BLaER1 (cell line): ENCODE results near the gene MCIDAS.

Experiments used
- H3K27ac ChIP-seq: shearing (Covaris generic); formaldehyde crosslinking; 2 replicates; pipeline ENCODE4 v1.8.1; 2022
- H3K27me3 ChIP-seq: shearing (Covaris generic); formaldehyde crosslinking; 2 replicates; pipeline ENCODE4 v1.8.1; 2022
- H3K36me3 ChIP-seq: shearing (Covaris generic); formaldehyde crosslinking; 2 replicates; pipeline ENCODE4 v1.8.1; 2022
- H3K4me1 ChIP-seq: shearing (Covaris generic); formaldehyde crosslinking; 2 replicates; pipeline ENCODE4 v1.8.1; 2022
- H3K4me2 ChIP-seq: shearing (Covaris generic); formaldehyde crosslinking; 2 replicates; pipeline ENCODE4 v1.8.1; 2022
- H3K4me3 ChIP-seq: shearing (Covaris generic); formaldehyde crosslinking; 2 replicates; pipeline ENCODE4 v1.8.1; 2022
- H3K9ac ChIP-seq: shearing (Covaris generic); formaldehyde crosslinking; 2 replicates; pipeline ENCODE4 v1.8.1; 2022
- H3K9me3 ChIP-seq: shearing (Covaris generic); formaldehyde crosslinking; 2 replicates; pipeline ENCODE4 v1.8.1; 2022
- H4K20me1 ChIP-seq: shearing (Covaris generic); formaldehyde crosslinking; 2 replicates; pipeline ENCODE4 v1.8.1; 2022
- Cebpa-rat ChIP-seq: shearing (Covaris generic); IDR thresholded peaks from 2 replicates; pipeline ENCODE4 v1.8.1; 2022

The MCIDAS gene

GRCh38 chr5:55188656-55189540, 38.2 kb downstream of the MCIDAS start:
- no peaks in the 10 kb centered on the region for H3K9me3 ChIP-seq
- no peak for TF ChIP-seq Cebpa-rat
- no peaks in the 10 kb centered on the region for H3K36me3 ChIP-seq
- H4K20me1 ChIP-seq, result no peaks in the 10 kb centered on the region
- H3K9ac ChIP-seq, result no peak overlapping the region
- H3K4me3 ChIP-seq, result no peak overlapping the region
- H3K4me2 ChIP-seq, result no peak overlapping the region
- no peaks in the 10 kb centered on the region for H3K4me1 ChIP-seq
- no peaks in the 10 kb centered on the region for H3K27me3 ChIP-seq
- no peak overlapping the region for H3K27ac ChIP-seq

GRCh38 chr5:55187370-55187769, 39.7 kb downstream of the MCIDAS start:
- Histone ChIP-seq H3K4me1 (no peaks in the 10 kb centered on the region), H3K4me2 (no peak overlapping the region), H4K20me1 (no peaks in the 10 kb centered on the region), H3K27ac (no peak overlapping the region), H3K9me3 (no peaks in the 10 kb centered on the region), H3K36me3 (no peaks in the 10 kb centered on the region), H3K4me3 (no peak overlapping the region), H3K27me3 (no peaks in the 10 kb centered on the region), H3K9ac (no peak overlapping the region)
- TF ChIP-seq Cebpa-rat, result no peak

DNA sequence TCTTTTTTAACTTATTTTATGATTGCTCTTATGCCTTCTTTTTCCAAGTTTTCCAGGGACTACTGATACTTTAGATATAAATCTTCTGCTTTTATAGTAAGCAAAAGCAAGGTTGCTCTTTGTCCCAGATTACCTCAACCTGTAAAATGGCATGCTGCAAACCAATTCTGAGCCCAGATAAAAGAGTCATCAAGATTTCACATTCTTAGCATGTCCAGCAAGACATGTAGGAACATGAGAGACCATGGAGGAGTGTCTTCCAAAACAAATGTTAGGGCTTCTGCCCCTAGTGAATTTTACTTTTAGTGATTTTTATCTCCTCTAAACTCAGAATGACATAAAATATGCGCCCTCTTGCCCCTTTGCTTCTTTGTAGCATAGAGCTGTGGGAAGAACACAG, 47.1 kb downstream of the MCIDAS start:
- TF ChIP-seq Cebpa-rat, result no peak

GRCh38 chr5:55177078-55177477, 50.0 kb downstream of the MCIDAS start:
- Histone ChIP-seq H3K27ac (no peak overlapping the region), H3K36me3 (no peaks in the 10 kb centered on the region), H4K20me1 (peaks cover 36% of the 10 kb centered on the region), H3K4me3 (no peak overlapping the region), H3K9ac (no peak overlapping the region), H3K27me3 (peaks cover 55% of the 10 kb centered on the region), H3K4me2 (0 out of 2 replicates have a peak overlapping the region, but pooled peaks have one; percentile 87), H3K4me1 (peaks cover 32% of the 10 kb centered on the region), H3K9me3 (no peaks in the 10 kb centered on the region)
- TF ChIP-seq Cebpa-rat, result no peak

More for the DNA sequence above, 47.1 kb downstream of the MCIDAS start:
- Histone ChIP-seq H3K27ac (no peak overlapping the region), H4K20me1 (peaks cover 15% of the 10 kb centered on the region), H3K4me2 (no peak overlapping the region), H3K4me3 (no peak overlapping the region), H3K27me3 (peaks cover 29% of the 10 kb centered on the region), H3K36me3 (no peaks in the 10 kb centered on the region), H3K9me3 (no peaks in the 10 kb centered on the region), H3K9ac (no peak overlapping the region), H3K4me1 (peaks cover 15% of the 10 kb centered on the region)

DNA sequence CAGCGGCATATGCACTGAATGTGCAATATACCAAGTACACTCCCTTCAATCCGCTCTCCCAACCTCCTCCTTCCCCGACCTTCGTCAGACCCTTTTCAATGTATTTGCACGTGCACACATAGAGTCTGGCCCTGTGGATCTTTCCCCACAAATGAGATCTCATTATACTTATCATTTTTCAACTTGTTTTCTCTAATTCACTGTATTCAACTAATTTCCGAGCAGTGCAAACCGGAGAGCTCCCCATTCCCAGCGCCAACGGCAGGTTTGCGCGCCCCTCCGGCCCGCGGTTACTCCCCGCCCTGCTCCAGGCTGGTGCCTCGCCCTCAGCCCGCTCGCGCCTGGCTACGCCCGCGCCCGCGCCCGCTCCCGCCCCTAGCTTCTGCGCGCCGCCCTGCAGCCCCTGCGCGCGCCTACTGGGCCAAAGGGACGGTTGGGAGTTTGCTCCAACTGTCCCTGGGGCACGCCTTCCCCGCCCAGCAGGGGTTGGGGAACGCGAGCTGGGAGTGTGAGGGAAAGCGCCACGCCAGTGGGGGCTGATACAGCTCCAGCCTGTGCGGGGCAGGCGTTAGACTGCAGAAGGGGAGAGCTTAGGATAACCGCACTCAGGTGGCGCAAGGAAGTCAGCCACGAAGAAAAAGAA, 50.8 kb downstream of the MCIDAS start:
- H3K9ac ChIP-seq, result no peak overlapping the region
- peak overlapping the region; percentile 61 for H3K4me3 ChIP-seq
- peaks cover 32% of the 10 kb centered on the region for H3K4me1 ChIP-seq
- H3K36me3 ChIP-seq, result no peaks in the 10 kb centered on the region
- peaks cover 55% of the 10 kb centered on the region for H3K27me3 ChIP-seq
- H4K20me1 ChIP-seq, result peaks cover 36% of the 10 kb centered on the region
- TF ChIP-seq Cebpa-rat, result no peak
- no peak overlapping the region for H3K27ac ChIP-seq
- H3K9me3 ChIP-seq, result no peaks in the 10 kb centered on the region
- peak overlapping the region; percentile 87 for H3K4me2 ChIP-seq

DNA sequence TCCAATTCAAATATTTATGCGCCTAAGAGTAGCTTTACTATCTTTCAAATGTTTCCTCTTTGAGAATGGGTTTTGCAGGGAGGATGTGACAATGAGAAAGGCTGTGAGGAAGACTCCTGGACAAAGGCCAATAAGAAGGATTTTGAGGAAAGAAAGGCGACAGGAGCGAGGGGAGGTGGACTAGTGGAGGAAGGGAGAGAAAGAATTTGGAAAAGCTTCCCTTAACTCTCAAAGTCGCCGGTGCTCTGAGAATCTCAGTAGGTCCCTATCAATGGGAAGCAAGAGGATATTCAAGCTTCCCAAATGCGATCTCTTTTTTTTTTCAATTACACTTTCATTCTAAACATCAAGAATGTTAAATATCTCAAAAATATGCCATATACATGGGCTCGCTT, 51.3 kb downstream of the MCIDAS start:
- peaks cover 36% of the 10 kb centered on the region for H4K20me1 ChIP-seq
- no peaks in the 10 kb centered on the region for H3K36me3 ChIP-seq
- no peak overlapping the region for H3K27ac ChIP-seq
- peak overlapping the region; percentile 87 for H3K4me2 ChIP-seq
- no peak overlapping the region for H3K9ac ChIP-seq
- peak overlapping the region; percentile 61 for H3K4me3 ChIP-seq
- no peak for TF ChIP-seq Cebpa-rat
- no peaks in the 10 kb centered on the region for H3K9me3 ChIP-seq
- H3K4me1 ChIP-seq, result peaks cover 32% of the 10 kb centered on the region
- H3K27me3 ChIP-seq, result peaks cover 55% of the 10 kb centered on the region

GRCh38 chr5:55173687-55174230, 53.4 kb downstream of the MCIDAS start:
- Histone ChIP-seq H4K20me1 (peaks cover 36% of the 10 kb centered on the region), H3K27me3 (peaks cover 55% of the 10 kb centered on the region), H3K27ac (no peak overlapping the region), H3K4me1 (peaks cover 32% of the 10 kb centered on the region), H3K4me3 (peak overlapping the region; percentile 67), H3K9me3 (no peaks in the 10 kb centered on the region), H3K9ac (0 out of 2 replicates have a peak overlapping the region, but pooled peaks have one; percentile 43), H3K4me2 (peak overlapping the region; percentile 99), H3K36me3 (no peaks in the 10 kb centered on the region)
- TF ChIP-seq Cebpa-rat, result no peak

DNA sequence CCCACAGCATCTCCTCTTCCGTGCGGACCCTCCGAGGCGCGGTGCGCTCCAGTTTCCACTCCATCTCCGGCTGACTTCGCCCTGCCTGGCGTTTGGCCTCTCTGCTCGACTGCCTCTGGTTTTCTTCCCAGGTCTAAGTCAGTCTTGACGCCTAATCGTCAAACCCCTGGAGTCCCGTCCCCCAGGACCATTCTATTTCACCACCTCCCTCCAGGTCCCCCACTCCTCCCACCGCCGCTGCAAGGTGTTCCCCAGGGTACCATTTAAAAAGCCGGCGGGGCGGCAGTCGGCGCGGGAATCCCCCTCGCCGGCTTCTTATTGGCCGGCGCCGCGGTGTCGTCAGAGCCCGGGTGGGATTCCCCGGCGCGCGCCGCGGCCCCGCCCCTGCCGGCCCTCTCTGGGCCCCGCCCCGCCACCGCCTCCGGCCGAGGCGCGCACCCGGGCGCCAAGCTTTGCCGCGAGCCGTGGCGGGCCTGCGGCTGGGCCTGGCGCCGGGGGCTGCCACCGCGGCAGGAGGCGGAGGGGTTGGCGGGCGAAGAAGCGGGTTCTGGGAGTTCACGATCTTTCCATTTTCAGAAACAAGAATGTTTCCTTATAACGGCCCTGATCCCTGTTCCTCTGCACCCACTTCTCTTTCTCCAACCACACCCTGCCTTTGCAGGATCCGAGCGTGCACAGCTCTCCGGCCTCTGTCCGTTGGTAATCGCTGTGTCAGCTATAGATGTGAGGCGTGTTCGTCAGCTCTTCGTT, 54.0 kb downstream of the MCIDAS start, which contains the start of gene CDC20B:
Gene CDC20B (minus strand): TSS at position 241 of the 750 bp plus-strand sequence. CDS start 177 bp downstream, at position 64.
- peaks cover 55% of the 10 kb centered on the region for H3K27me3 ChIP-seq
- H4K20me1 ChIP-seq, result peaks cover 36% of the 10 kb centered on the region
- H3K9ac ChIP-seq, result 0 out of 2 replicates have a peak within 1 kb of the TSS, but pooled peaks have one; percentile 43
- no peak for TF ChIP-seq Cebpa-rat
- H3K27ac ChIP-seq, result no peak within 1 kb of the TSS
- H3K4me2 ChIP-seq, result peak within 1 kb of the TSS; percentile 99
- peaks cover 32% of the 10 kb centered on the region for H3K4me1 ChIP-seq
- H3K9me3 ChIP-seq, result no peaks in the 10 kb centered on the region
- peak within 1 kb of the TSS; percentile 67 for H3K4me3 ChIP-seq
- H3K36me3 ChIP-seq, result no peaks in the 10 kb centered on the region

GRCh38 chr5:55172051-55172899, 54.8 kb downstream of the MCIDAS start:
- H3K36me3 ChIP-seq, result no peaks in the 10 kb centered on the region
- peaks cover 32% of the 10 kb centered on the region for H3K4me1 ChIP-seq
- no peaks in the 10 kb centered on the region for H3K9me3 ChIP-seq
- H3K27ac ChIP-seq, result no peak overlapping the region
- peak overlapping the region; percentile 99 for H3K4me2 ChIP-seq
- TF ChIP-seq Cebpa-rat, result no peak
- H3K9ac ChIP-seq, result no peak overlapping the region
- H4K20me1 ChIP-seq, result peaks cover 36% of the 10 kb centered on the region
- peaks cover 49% of the 10 kb centered on the region for H3K27me3 ChIP-seq
- peak overlapping the region; percentile 67 for H3K4me3 ChIP-seq
